Neural progenitor cell (in vitro differentiated cells): Measurements from ENCODE around the gene MYH10.

Source experiments
- CTCF ChIP-seq: fragments of 200-600 bp; sonication (generic); IDR thresholded peaks from 2 replicates; pipeline ENCODE4 v1.5.1; 2017; ENCODE audit warnings: antibody characterized with exemption, mild to moderate bottlenecking
- EZH2phosphoT487 ChIP-seq: fragments of 200-600 bp; sonication (generic); IDR thresholded peaks from 2 replicates; pipeline ENCODE4 v1.6.1; 2017; ENCODE audit warnings: antibody characterized with exemption

GRCh38 chr17:8518326-8518725, 112.2 kb downstream of the MYH10 start:
- no peak for TF ChIP-seq CTCF
- TF ChIP-seq EZH2phosphoT487: no peak
